ENCODE data around the gene BAZ2B. TPM values are rescaled to one million over a fixed set of nuclear protein-coding genes. Genes with fewer than 3 reads are reported as not detected.

The BAZ2B gene
- total RNA-seq, 1 donor from 2014 or later = 69.8 TPM

DNA sequence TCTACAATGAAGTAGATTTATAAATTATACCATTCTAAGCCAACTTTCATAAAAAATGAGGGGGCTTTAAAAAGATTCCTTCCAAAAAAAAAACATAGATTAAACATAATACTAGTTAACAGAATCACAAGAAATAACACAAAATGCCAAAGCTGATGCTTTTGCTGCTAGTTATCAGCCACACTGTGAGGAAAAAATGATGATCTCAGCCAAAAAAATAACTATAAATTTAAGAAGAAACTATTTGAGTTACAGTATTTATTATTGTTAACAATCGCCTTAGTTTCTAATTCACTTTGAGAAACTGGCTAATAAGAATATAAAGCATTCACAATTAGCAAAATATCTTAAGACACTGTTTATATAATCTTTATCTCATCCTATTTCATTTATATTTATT lies 27.1 kb downstream of the BAZ2B start:
- H4K20me1 ChIP-seq (ENCODE audit: insufficient read depth, low read length) = peaks cover 32% of the 10 kb centered on the region
- H3K4me1 ChIP-seq (ENCODE audit: insufficient read depth, low read length) = no peaks in the 10 kb centered on the region
- no peak for FAIRE-seq

DNA sequence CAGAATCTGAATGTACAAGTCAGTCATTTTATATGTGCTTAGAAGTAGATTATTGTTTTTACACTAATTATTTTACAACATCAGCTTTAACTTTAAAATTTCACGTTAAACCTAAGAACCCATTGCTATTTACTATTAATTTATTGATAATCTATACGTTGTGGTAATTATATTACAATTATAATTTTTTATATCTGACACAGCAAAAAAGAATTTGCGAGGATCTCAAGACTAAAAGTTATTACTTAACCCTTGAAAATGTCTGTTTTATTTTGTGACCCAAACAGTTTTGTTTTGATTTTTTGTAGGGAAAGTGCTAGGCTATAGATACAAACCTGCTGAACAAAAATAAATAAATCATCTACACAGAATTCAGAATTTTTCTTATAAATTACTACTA lies 30.3 kb downstream of the BAZ2B start:
- FAIRE-seq (no peak), DNase-seq (ENCODE audit: low read depth) (no peak)
- Histone ChIP-seq H3K79me2 (ENCODE audit: insufficient read depth, low read length) (peaks cover 23% of the 10 kb centered on the region), H3K4me2 (ENCODE audit: low read length) (no peak overlapping the region), H3K36me3 (ENCODE audit: insufficient read depth, low read length) (no peaks in the 10 kb centered on the region), H3K4me1 (ENCODE audit: insufficient read depth, low read length) (no peaks in the 10 kb centered on the region), H3K9ac (ENCODE audit: low read length) (no peak overlapping the region), H3K9me3 (ENCODE audit: insufficient read depth, low read depth, low read length) (no peaks in the 10 kb centered on the region), H3K4me3 (ENCODE audit: insufficient read depth, low read depth, low read length) (no peak overlapping the region), H4K20me1 (ENCODE audit: insufficient read depth, low read length) (peaks cover 22% of the 10 kb centered on the region), H3K27ac (ENCODE audit: low read depth, low read length) (no peak overlapping the region), H3K27me3 (ENCODE audit: insufficient read depth, low read length) (no peaks in the 10 kb centered on the region), H2AFZ (ENCODE audit: low read depth, low read length) (no peak overlapping the region)
- no peak for TF ChIP-seq EZH2 (IDR thresholded peaks at IDR 0.05; ENCODE audit: insufficient read depth, low read length)
- TF ChIP-seq, protein P1, sequence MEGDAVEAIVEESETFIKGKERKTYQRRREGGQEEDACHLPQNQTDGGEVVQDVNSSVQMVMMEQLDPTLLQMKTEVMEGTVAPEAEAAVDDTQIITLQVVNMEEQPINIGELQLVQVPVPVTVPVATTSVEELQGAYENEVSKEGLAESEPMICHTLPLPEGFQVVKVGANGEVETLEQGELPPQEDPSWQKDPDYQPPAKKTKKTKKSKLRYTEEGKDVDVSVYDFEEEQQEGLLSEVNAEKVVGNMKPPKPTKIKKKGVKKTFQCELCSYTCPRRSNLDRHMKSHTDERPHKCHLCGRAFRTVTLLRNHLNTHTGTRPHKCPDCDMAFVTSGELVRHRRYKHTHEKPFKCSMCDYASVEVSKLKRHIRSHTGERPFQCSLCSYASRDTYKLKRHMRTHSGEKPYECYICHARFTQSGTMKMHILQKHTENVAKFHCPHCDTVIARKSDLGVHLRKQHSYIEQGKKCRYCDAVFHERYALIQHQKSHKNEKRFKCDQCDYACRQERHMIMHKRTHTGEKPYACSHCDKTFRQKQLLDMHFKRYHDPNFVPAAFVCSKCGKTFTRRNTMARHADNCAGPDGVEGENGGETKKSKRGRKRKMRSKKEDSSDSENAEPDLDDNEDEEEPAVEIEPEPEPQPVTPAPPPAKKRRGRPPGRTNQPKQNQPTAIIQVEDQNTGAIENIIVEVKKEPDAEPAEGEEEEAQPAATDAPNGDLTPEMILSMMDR (IDR thresholded peaks at IDR 0.05; ENCODE audit: insufficient read depth, low read depth, low read length) = no peak
- Mint-ChIP-seq H3K27me3 (ENCODE audit: low read depth, unreplicated experiment) (no peaks in the 10 kb centered on the region), H3K9me3 (ENCODE audit: unreplicated experiment) (peaks cover 2% of the 10 kb centered on the region), H3K4me3 (ENCODE audit: unreplicated experiment) (no peak overlapping the region), H3K36me3 (ENCODE audit: low read depth, unreplicated experiment) (peaks cover 7% of the 10 kb centered on the region), H3K4me1 (ENCODE audit: low read depth, unreplicated experiment) (no peaks in the 10 kb centered on the region), H3K27ac (ENCODE audit: unreplicated experiment) (no peak overlapping the region)

More for the DNA sequence above, 27.1 kb downstream of the BAZ2B start:
- H3K4me1 Mint-ChIP-seq (ENCODE audit: low read depth, unreplicated experiment) = peaks cover 3% of the 10 kb centered on the region
- no peak overlapping the region for H3K4me3 Mint-ChIP-seq (ENCODE audit: unreplicated experiment)
- Histone ChIP-seq H3K36me3 (ENCODE audit: insufficient read depth, low read length) (no peaks in the 10 kb centered on the region), H2AFZ (ENCODE audit: low read depth, low read length) (no peak overlapping the region), H3K27me3 (ENCODE audit: insufficient read depth, low read length) (no peaks in the 10 kb centered on the region), H3K4me2 (ENCODE audit: low read length) (no peak overlapping the region), H3K27ac (ENCODE audit: low read depth, low read length) (no peak overlapping the region), H3K9me3 (ENCODE audit: insufficient read depth, low read depth, low read length) (no peaks in the 10 kb centered on the region), H3K9ac (ENCODE audit: low read length) (no peak overlapping the region), H3K79me2 (ENCODE audit: insufficient read depth, low read length) (peaks cover 40% of the 10 kb centered on the region), H3K4me3 (ENCODE audit: insufficient read depth, low read depth, low read length) (no peak overlapping the region)
- no peak for DNase-seq (ENCODE audit: low read depth)
- no peaks in the 10 kb centered on the region for H3K27me3 Mint-ChIP-seq (ENCODE audit: low read depth, unreplicated experiment)
- peaks cover 7% of the 10 kb centered on the region for H3K36me3 Mint-ChIP-seq (ENCODE audit: low read depth, unreplicated experiment)
- TF ChIP-seq, protein P1 (IDR thresholded peaks at IDR 0.05; ENCODE audit: insufficient read depth, low read depth, low read length) = no peak
- TF ChIP-seq EZH2 (IDR thresholded peaks at IDR 0.05; ENCODE audit: insufficient read depth, low read length) = no peak
- H3K27ac Mint-ChIP-seq (ENCODE audit: unreplicated experiment) = no peak overlapping the region
- no peaks in the 10 kb centered on the region for H3K9me3 Mint-ChIP-seq (ENCODE audit: unreplicated experiment)

DNA sequence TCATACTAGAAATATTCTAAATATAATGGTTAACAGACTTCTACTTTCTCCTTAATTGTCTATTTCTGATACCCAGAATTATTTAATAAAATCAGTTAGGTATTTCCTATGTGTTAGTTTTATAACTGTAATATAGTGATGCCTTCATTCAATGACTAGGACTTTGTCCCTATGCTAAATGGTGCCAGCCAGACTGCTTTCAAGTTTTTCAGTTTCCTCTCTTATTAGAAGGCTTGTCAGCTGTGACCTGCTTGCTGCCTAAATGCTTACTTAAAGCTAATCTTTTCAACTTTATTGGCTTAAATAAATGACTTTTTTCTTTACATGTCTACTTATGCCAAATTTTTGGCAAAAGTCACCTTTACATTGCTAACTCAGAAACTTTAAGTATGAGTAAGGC lies 30.7 kb downstream of the BAZ2B start:
- H3K27me3 ChIP-seq (ENCODE audit: insufficient read depth, low read length) = no peaks in the 10 kb centered on the region
- H3K4me1 Mint-ChIP-seq (ENCODE audit: low read depth, unreplicated experiment) = no peaks in the 10 kb centered on the region
- TF ChIP-seq EZH2 (IDR thresholded peaks at IDR 0.05; ENCODE audit: insufficient read depth, low read length) = no peak
- TF ChIP-seq, protein P1 (IDR thresholded peaks at IDR 0.05; ENCODE audit: insufficient read depth, low read depth, low read length) = no peak
- H3K27me3 Mint-ChIP-seq (ENCODE audit: low read depth, unreplicated experiment) = no peaks in the 10 kb centered on the region
- no peak overlapping the region for H3K27ac Mint-ChIP-seq (ENCODE audit: unreplicated experiment)
- H3K4me1 ChIP-seq (ENCODE audit: insufficient read depth, low read length) = no peaks in the 10 kb centered on the region
- no peaks in the 10 kb centered on the region for H3K36me3 ChIP-seq (ENCODE audit: insufficient read depth, low read length)
- H3K9me3 Mint-ChIP-seq (ENCODE audit: unreplicated experiment) = peaks cover 2% of the 10 kb centered on the region
- H3K27ac ChIP-seq (ENCODE audit: low read depth, low read length) = no peak overlapping the region
- H3K79me2 ChIP-seq (ENCODE audit: insufficient read depth, low read length) = peaks cover 21% of the 10 kb centered on the region
- no peak overlapping the region for H2AFZ ChIP-seq (ENCODE audit: low read depth, low read length)
- no peak for DNase-seq (ENCODE audit: low read depth)
- H3K4me3 ChIP-seq (ENCODE audit: insufficient read depth, low read depth, low read length) = no peak overlapping the region
- H3K4me2 ChIP-seq (ENCODE audit: low read length) = no peak overlapping the region
- H3K9me3 ChIP-seq (ENCODE audit: insufficient read depth, low read depth, low read length) = no peaks in the 10 kb centered on the region
- H3K4me3 Mint-ChIP-seq (ENCODE audit: unreplicated experiment) = no peak overlapping the region
- H3K36me3 Mint-ChIP-seq (ENCODE audit: low read depth, unreplicated experiment) = peaks cover 7% of the 10 kb centered on the region
- no peak for FAIRE-seq
- no peak overlapping the region for H3K9ac ChIP-seq (ENCODE audit: low read length)
- peaks cover 22% of the 10 kb centered on the region for H4K20me1 ChIP-seq (ENCODE audit: insufficient read depth, low read length)

Measured in astrocyte (in vitro differentiated cells and primary cell).